Measurements from ENCODE around the gene COPRS. TPM values are rescaled to one million over a fixed set of nuclear protein-coding genes. Genes with fewer than 3 reads are reported as not detected.
A peak's percentile ranks its signal among the peaks of the same experiment; 100 is the strongest.

The COPRS gene
- total RNA-seq, 1 experiment from 2014 or later = 52.4 TPM

DNA sequence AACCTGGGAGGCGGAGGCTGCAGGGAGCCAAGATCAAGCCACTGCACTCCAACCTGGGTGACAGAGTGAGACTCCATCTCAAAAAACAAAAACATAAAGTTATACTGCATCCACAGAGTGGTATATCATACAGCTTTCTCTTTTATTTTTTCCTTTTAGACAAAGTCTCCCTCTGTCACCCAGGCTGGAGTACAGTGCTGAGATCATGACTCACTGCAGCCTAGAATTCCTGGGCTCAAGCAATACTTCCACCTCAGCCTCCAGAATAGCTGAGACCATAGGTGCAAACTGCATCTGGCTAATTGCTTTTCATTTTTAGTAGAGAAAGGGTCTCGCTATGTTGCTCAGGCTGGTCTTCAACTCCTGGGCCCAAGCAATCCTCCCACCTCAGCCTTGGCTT lies 10.0 kb upstream of the COPRS start:
- POLR2A ChIA-PET = no interaction called here
- Histone ChIP-seq H3K4me3 (replicated peaks in 1 of 2; ENCODE audit: low read depth in 1 of 2, low read length in 2 of 2) (no peak overlapping the region), H3K9ac (ENCODE audit: low read length) (no peak overlapping the region), H3K27ac (ENCODE audit: low read depth, low read length) (no peak overlapping the region), H3K4me1 (ENCODE audit: control insufficient read depth in 1 of 2, insufficient read depth in 2 of 2, low read length in 2 of 2) (no peaks in the 10 kb centered on the region), H3K27me3 (ENCODE audit: insufficient read depth, low read length) (no peaks in the 10 kb centered on the region), H3K9me2 (ENCODE audit: insufficient read depth) (no peaks in the 10 kb centered on the region), H4K20me1 (ENCODE audit: insufficient read depth) (no peaks in the 10 kb centered on the region), H3K4me2 (ENCODE audit: low read length) (no peak overlapping the region), H3K9me3 (ENCODE audit: control insufficient read depth in 1 of 2, insufficient read depth in 1 of 2, low read depth in 1 of 2, low read length in 2 of 2) (no peaks in the 10 kb centered on the region), H3K36me3 (ENCODE audit: control insufficient read depth in 1 of 2, insufficient read depth in 2 of 2, low read length in 2 of 2) (peaks cover 43 to 53% of the 10 kb centered on the region in 2 experiments), H3K79me2 (ENCODE audit: insufficient read depth, low read length) (no peaks in the 10 kb centered on the region), H2AFZ (ENCODE audit: low read depth, low read length, poor library complexity, severe bottlenecking) (no peak overlapping the region)
- ATAC-seq = no peak
- no peak for TF ChIP-seq TCF7L2 (IDR thresholded peaks at IDR 0.05; ENCODE audit: borderline replicate concordance, extremely low read depth, insufficient read depth, insufficient read length)
- TF ChIP-seq CBX3 (IDR thresholded peaks at IDR 0.05; ENCODE audit: low read depth) = no peak
- no peak for TF ChIP-seq EGR1 (IDR thresholded peaks at IDR 0.05; ENCODE audit: low read depth)
- no peak for TF ChIP-seq SRF (IDR thresholded peaks at IDR 0.05; ENCODE audit: low read depth)
- no peak for TF ChIP-seq ELF1 (IDR thresholded peaks at IDR 0.05; ENCODE audit: borderline replicate concordance, low read depth)
- TF ChIP-seq RAD21 (IDR thresholded peaks at IDR 0.05; ENCODE audit: low read depth) = no peak
- TF ChIP-seq SP1 (IDR thresholded peaks at IDR 0.05; ENCODE audit: low read depth) = no peak
- intact Hi-C loops (cut with micrococcal nuclease) = no loop called here
- RAD21 ChIA-PET (ENCODE audit: low non-redundant PET in 1 of 2, low total read pairs in 2 of 2, uncharacterized antibody in 2 of 2, unreplicated experiment in 2 of 2) = interaction anchor here in 1 of 2 experiments (0.7 kb wide), 1 partner anchor 430 kb away, joined by 4 read pairs; no protein-coding TSS in a partner anchor
- no peak for DNase-seq (ENCODE audit: low read depth, low spot score)
- CTCF ChIA-PET = no interaction called here
- BruUV-seq (replicated peaks) = no TSS peak

DNA sequence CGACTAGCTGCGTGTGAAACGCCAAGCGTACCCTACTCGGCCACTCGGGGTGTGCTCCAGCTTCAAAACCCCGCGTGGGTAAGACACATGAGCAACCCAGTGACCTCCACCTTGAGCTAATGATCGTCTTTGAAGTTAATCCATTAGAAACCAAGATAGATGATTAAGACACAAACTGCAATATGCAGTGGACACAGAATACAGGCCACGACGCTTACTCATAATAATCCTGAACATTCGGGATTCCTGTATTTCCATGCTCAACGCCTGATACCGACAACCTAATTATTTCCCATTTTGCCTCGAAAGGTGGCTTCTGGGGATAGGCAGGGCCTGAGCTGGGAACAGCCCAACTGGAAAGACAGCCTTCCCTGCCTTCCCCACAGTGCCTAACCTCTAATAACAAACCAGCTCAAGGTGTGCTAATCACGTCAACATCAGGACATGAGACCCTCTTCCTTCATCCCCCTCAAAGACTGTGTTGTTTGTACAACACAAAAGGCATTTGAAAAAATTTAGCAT lies 504 bp upstream of the COPRS start:
- CTCF ChIA-PET = interaction anchor here (1.3 kb wide), 1 partner anchor 17 kb away, joined by 4 read pairs; no protein-coding TSS in a partner anchor
- peak overlapping the region; percentile 65 for H3K9ac ChIP-seq (ENCODE audit: low read length)

More for the DNA sequence above, 504 bp upstream of the COPRS start:
- peak overlapping the region; percentile 98 for H3K4me2 ChIP-seq (ENCODE audit: low read length)
- ATAC-seq (peak; percentile 23), DNase-seq (ENCODE audit: low read depth, low spot score) (no peak)
- no peaks in the 10 kb centered on the region for H3K27me3 ChIP-seq (ENCODE audit: insufficient read depth, low read length)
- BruUV-seq (replicated peaks) = no TSS peak
- H2AFZ ChIP-seq (ENCODE audit: low read depth, low read length, poor library complexity, severe bottlenecking) = peak overlapping the region; percentile 91
- peaks cover 6 to 18% of the 10 kb centered on the region in 2 experiments; a peak in 3 of 4 replicates for H3K4me1 ChIP-seq (ENCODE audit: control insufficient read depth in 1 of 2, insufficient read depth in 2 of 2, low read length in 2 of 2)
- H3K36me3 ChIP-seq (ENCODE audit: control insufficient read depth in 1 of 2, insufficient read depth in 2 of 2, low read length in 2 of 2) = peaks cover 5 to 12% of the 10 kb centered on the region in 2 experiments
- peak overlapping the region; percentile 35; the same call in 1 of the 2 replicates for H3K27ac ChIP-seq (ENCODE audit: low read depth, low read length)
- peak overlapping the region; percentile 26 to 70 for H3K4me3 ChIP-seq (replicated peaks in 1 of 2; ENCODE audit: low read depth in 1 of 2, low read length in 2 of 2)
- H3K9me3 ChIP-seq (ENCODE audit: control insufficient read depth in 1 of 2, insufficient read depth in 1 of 2, low read depth in 1 of 2, low read length in 2 of 2) = no peaks in the 10 kb centered on the region
- no peaks in the 10 kb centered on the region for H3K9me2 ChIP-seq (ENCODE audit: insufficient read depth)
- H3K79me2 ChIP-seq (ENCODE audit: insufficient read depth, low read length) = peaks cover 27% of the 10 kb centered on the region
- no peaks in the 10 kb centered on the region for H4K20me1 ChIP-seq (ENCODE audit: insufficient read depth)
- POLR2A ChIA-PET = no interaction called here
- TF ChIP-seq EZH2phosphoT487 (IDR thresholded peaks at IDR 0.05; ENCODE audit: borderline replicate concordance) (no peak), EZH2 (IDR thresholded peaks at IDR 0.05) (no peak), ELF1 (IDR thresholded peaks at IDR 0.05; ENCODE audit: borderline replicate concordance, low read depth) (no peak), CBX3 (IDR thresholded peaks at IDR 0.05; ENCODE audit: low read depth) (no peak), SIN3A (IDR thresholded peaks at IDR 0.05; ENCODE audit: low read depth) (no peak; the same call in none of the 2 replicates), POLR2AphosphoS5 (IDR thresholded peaks at IDR 0.05; ENCODE audit: low read depth, low read length) (no peak), JUND (IDR thresholded peaks at IDR 0.05) (no peak), ZFX (IDR thresholded peaks at IDR 0.05) (no peak)
- intact Hi-C loops (cut with micrococcal nuclease) = no loop called here
- RAD21 ChIA-PET (ENCODE audit: low non-redundant PET in 1 of 2, low total read pairs in 2 of 2, uncharacterized antibody in 2 of 2, unreplicated experiment in 2 of 2) = no interaction called here
